CD4-positive, alpha-beta T cell treated with Interferon gamma for 1 hour (primary cell): ENCODE results near the gene LZIC.
"Not testable (repeated sequence)": the region's sequence is repeated elsewhere in the genome, so short reads cannot be mapped to it uniquely, and the experiment has no call there.

ENCODE experiments used
- DNase-seq: peaks from one replicate; pipeline ENCODE4 v3.0.0-alpha.2; 2020

The LZIC gene

GRCh38 chr1:9942939-9943788, at the start of gene LZIC, which contains the start of gene NMNAT1:
Gene LZIC, minus strand, starts transcription at chr1:9943391. Its CDS starts 6,772 bp downstream, at chr1:9936619.
Gene NMNAT1, plus strand, starts transcription at chr1:9943475. Its CDS starts 28,599 bp downstream, at chr1:9972074.
- peak; percentile 88 for DNase-seq

GRCh38 chr1:9992910-9993309, 49.7 kb upstream of the LZIC start:
- DNase-seq, result no peak

- peak; percentile 19 for DNase-seq
These were observed 47.8 kb upstream of the LZIC start for GRCh38 chr1:9990944-9991343.

- no peak for DNase-seq
These were observed 46.6 kb upstream of the LZIC start for GRCh38 chr1:9989773-9990172.

DNA sequence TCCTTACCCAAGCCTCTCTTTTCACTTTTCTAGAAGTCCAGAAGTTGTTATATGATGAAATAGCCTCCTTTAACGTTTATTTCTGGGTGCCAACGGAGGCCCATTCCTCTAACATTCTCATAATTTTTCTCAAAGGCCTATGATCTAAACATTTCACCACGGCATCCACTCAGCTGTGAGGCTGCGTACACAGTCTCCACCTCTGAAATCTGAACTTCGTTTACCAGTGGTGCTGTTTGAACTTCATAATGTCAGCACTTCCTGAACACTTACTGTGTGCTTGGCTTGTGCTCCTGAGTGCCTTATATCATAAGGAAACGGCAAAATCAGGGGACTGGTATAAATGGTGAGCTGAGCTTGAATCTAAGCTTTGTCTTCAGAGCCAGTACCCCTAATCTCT, 41.8 kb upstream of the LZIC start:
- no peak for DNase-seq

- DNase-seq, result no peak
These were observed 41.1 kb upstream of the LZIC start for GRCh38 chr1:9984253-9984652.

GRCh38 chr1:9960706-9961562, 17.7 kb upstream of the LZIC start:
- peak; percentile 41 for DNase-seq

DNA sequence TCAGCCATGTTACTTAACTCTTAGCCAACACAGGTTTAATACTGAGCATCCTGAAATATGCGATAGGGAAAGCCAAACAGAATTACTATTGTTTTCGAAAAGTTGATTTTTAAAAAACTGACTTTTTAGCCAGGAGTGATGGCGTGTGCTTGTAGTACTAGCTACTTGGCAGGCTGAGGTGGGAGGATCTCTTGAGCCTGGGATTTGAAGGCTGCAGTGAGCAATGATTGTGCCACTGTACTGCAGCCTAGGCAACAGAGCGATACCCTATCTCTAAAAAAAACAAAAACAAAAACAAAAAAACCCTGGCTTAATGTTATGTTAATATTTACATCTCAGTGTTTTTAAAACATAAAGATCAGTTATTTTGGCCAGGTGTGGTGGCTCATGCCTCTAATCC, 16.8 kb upstream of the LZIC start:
- DNase-seq, result no peak

- no peak for DNase-seq
These were observed 14.5 kb upstream of the LZIC start for GRCh38 chr1:9957726-9958125.

GRCh38 chr1:9946315-9946714, 3.1 kb upstream of the LZIC start:
- DNase-seq, result no peak

GRCh38 chr1:9942399-9942938, 722 bp downstream of the LZIC start:
- DNase-seq, result no peak

GRCh38 chr1:9929431-9930385, 13.5 kb downstream of the LZIC start:
- DNase-seq, result no peak

DNA sequence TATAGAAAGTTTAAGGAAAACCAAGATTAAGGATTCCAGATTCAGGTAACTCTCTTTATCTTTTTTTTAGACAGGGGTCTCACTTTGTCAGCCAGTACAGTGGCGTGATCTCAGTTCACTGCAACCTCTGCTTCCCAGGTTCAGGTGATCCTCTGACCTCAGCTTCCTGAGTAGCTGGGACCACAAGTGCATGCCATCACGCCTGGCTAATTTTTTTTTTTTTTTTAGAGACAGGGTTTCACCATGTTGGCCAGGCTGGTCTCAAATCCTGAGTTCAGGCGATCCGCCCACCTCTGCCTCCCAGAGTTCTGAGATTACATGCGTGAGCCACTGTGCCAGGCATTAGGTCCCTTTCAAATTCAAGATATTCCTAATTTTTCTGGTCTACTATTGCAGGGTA, 15.9 kb downstream of the LZIC start:
- no peak for DNase-seq

- DNase-seq, result no peak
These were observed 20.8 kb downstream of the LZIC start for GRCh38 chr1:9922342-9922741.

- no peak for DNase-seq
These were observed 22.6 kb downstream of the LZIC start for GRCh38 chr1:9920606-9921005.

DNA sequence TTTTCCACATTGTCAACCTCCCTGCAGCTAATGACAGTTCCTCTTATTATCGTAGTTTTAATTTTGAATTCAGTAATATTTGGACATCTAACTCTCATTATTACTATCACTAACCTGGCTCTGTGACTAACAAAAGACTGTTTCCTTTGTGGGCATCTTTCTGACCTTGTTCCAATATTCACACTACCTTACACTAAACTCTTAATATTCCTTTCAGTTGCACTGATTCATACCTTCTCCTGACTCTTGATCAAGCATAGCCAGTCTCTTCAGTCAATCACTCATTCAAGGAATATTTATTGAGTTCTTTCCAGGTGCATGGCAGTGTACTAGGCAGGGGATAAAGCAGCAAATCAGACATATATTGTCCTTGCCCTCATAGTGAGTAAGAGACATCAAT, 25.3 kb downstream of the LZIC start:
- no peak for DNase-seq

- not testable (repeated sequence) for DNase-seq
These were observed 25.7 kb downstream of the LZIC start for GRCh38 chr1:9917495-9917894.

DNA sequence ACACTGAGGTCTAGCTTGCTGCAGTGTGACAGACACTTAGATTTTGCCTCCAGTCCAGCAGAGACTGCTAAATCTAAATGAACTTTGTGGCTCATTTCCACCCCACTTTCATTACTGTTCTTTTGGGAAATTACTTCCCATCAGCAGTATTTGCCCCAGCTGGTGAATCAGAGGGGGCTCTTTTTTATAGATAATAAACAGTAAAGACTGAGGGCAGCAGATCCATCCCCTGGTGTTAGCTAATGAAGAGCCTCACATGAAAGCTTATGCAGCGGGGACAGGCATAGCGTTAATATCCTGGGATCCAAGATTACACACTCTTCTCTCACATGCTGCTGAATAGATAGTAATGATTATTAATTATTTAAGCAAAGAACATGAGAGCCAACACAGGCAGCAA, 26.7 kb downstream of the LZIC start:
- no peak for DNase-seq

DNA sequence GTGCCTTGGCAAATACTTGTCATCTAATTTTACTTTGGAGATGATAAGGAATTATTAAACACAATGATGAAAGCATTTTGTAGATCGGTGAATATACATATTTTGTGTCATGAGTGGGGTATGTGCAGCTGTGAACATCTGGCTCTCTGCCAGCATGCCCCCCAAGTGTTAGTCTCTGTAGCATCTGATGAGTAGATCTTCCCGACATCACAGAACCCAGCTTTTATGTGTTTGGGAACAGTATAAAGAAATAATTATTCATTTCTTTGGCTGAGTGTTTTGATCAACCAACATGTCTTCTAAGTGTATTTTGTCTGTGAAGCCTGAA, 28.6 kb downstream of the LZIC start:
- DNase-seq, result no peak

- no peak for DNase-seq
These were observed 30.8 kb downstream of the LZIC start for GRCh38 chr1:9912264-9912936.

DNA sequence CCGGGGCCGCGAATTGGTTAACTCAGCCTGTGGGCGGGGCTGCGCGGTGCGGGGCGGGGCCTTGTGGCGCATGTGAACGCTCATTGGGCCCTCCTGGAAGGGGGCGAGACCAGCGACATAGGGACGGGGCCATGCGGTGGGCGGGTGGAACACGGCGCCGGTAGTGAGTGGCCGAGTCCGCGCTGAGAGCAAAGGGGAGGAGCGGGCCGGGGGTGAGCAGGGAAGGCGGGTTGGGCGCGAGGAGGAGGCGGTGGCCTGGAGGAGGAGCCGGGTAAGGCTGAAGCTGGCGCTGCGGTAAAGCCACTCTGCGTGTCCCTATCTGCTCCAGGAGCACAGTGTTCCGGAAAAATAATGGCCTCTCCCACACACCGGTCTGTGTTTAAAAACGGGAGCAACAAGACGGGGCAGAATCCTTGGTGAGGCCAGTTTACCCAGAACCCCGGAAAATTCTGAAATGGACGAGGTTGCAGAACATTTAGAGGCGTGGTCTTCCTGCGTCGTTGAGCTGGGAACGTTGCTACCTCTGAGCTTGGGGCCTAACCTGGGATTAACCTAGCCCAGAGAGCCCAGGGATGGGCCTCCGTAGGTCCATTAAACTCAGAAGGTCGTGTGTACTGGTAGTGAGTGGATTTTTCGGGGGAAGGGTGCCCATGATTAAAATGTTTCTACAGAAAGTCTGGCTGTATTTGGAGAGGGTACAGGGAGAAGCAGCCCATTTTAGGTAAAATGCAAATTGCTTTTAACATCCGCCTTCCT, 32.6 kb downstream of the LZIC start:
- peak; percentile 99 for DNase-seq
